IMR-90 (cell line): ENCODE measurements around the gene OR5T1. TPM values are rescaled to one million over a fixed set of nuclear protein-coding genes. Genes with fewer than 3 reads are reported as not detected.

Source experiments
- ATAC-seq: fragments of 200-7000 bp; cut with Tn5 transposase; 2 replicates; pipeline ENCODE4 v1.9.1; 2020; ENCODE audit warnings: low read depth, mild to moderate bottlenecking, moderate library complexity
- BruUV-seq: library from RNA; stranded (reverse); fragments of 400-500 nt; replicated peaks from 2 replicates; lab custom pipeline; 2021; lab: Mats Ljungman, UMichigan
- CTCF ChIA-PET: fragments of 300-600 bp; formaldehyde crosslinking; extraction: SDS; loops from one replicate; lab custom pipeline; 2021; ENCODE audit warnings: antibody characterized with exemption; lab: Yijun Ruan, JAX
- POLR2A ChIA-PET: fragments of 300-600 bp; sonication (Branson Sonifier 250); formaldehyde crosslinking; loops from one replicate; lab custom pipeline; 2022; ENCODE audit warnings: antibody characterized with exemption; ENCODE audit not compliant: unreplicated experiment; lab: Charles Lee
- DNase-seq: peaks from one replicate; pipeline ENCODE4 v3.0.0; 2013
- H2AFZ ChIP-seq: replicated peaks from 2 replicates; pipeline ENCODE3; 2013; ENCODE audit warnings: low read length, mild to moderate bottlenecking; ENCODE audit not compliant: poor library complexity
- H2AK5ac ChIP-seq: 2 replicates; pipeline ENCODE4 v1.6.1; 2013; ENCODE audit warnings: low read depth, low read length, inconsistent platforms
- H2AK9ac ChIP-seq: replicated peaks from 2 replicates; pipeline ENCODE3; 2013; ENCODE audit warnings: mild to moderate bottlenecking, low read depth, low read length, moderate library complexity; ENCODE audit not compliant: poor library complexity
- H2BK120ac ChIP-seq: 2 replicates; pipeline ENCODE4 v1.6.1; 2013; ENCODE audit warnings: low read depth, low read length, inconsistent platforms
- H2BK15ac ChIP-seq: 3 replicates; pipeline ENCODE4 v1.6.1; 2013; ENCODE audit warnings: low read depth, low read length, inconsistent platforms
- H2BK20ac ChIP-seq: 2 replicates; pipeline ENCODE4 v1.6.1; 2013; ENCODE audit warnings: low read depth, mild to moderate bottlenecking, inconsistent platforms, low read length, moderate library complexity
- H2BK5ac ChIP-seq: 2 replicates; pipeline ENCODE4 v1.6.1; 2013; ENCODE audit warnings: mild to moderate bottlenecking, low read depth, low read length, inconsistent platforms; ENCODE audit not compliant: poor library complexity, severe bottlenecking
- H3K14ac ChIP-seq: replicated peaks from 2 replicates; pipeline ENCODE4 v1.6.1; 2013; ENCODE audit warnings: low read depth, low read length, inconsistent platforms
- H3K18ac ChIP-seq: 2 replicates; pipeline ENCODE4 v1.6.1; 2013; ENCODE audit warnings: low read depth, low read length, control low read depth
- H3K23ac ChIP-seq: 2 replicates; pipeline ENCODE4 v1.6.1; 2013; ENCODE audit warnings: low read depth, low read length, inconsistent platforms
- H3K27ac ChIP-seq: 2 replicates; pipeline ENCODE4 v1.5.1; 2013; ENCODE audit warnings: mild to moderate bottlenecking, control low read depth, low read length; ENCODE audit not compliant: insufficient read depth
- H3K27me3 ChIP-seq: 2 replicates; pipeline ENCODE4 v1.6.1; 2013; ENCODE audit warnings: low read length; ENCODE audit not compliant: control insufficient read depth, insufficient read depth
- H3K36me3 ChIP-seq: 2 replicates; pipeline ENCODE4 v1.6.1; 2013; ENCODE audit warnings: low read length, mixed read lengths; ENCODE audit not compliant: control insufficient read depth, insufficient read depth
- H3K4ac ChIP-seq: 2 replicates; pipeline ENCODE4 v1.6.1; 2013; ENCODE audit warnings: low read depth, low read length, inconsistent platforms
- H3K4me1 ChIP-seq: 2 replicates; pipeline ENCODE4 v1.6.1; 2013; ENCODE audit warnings: low read length, mixed read lengths; ENCODE audit not compliant: control insufficient read depth, insufficient read depth
- H3K4me2 ChIP-seq: 2 replicates; pipeline ENCODE4 v1.6.1; 2013; ENCODE audit warnings: low read depth, mild to moderate bottlenecking, control low read depth, low read length, moderate library complexity
- H3K4me3 ChIP-seq: 2 replicates; pipeline ENCODE4 v1.5.1; 2013; ENCODE audit warnings: low read depth, mild to moderate bottlenecking, control low read depth, low read length, moderate library complexity; ENCODE audit not compliant: insufficient read depth
- H3K56ac ChIP-seq: 2 replicates; pipeline ENCODE4 v1.6.1; 2013; ENCODE audit warnings: low read length, inconsistent platforms; ENCODE audit not compliant: insufficient read depth; ENCODE audit errors: extremely low read depth
- H3K79me1 ChIP-seq, 2 experiments: 2 replicates each; pipeline ENCODE4 v1.6.1; 2013; ENCODE audit warnings: low read length in 2 of 2, inconsistent platforms in 1 of 2, low read depth in 1 of 2
- H3K9ac ChIP-seq: 2 replicates; pipeline ENCODE4 v1.6.1; 2013; ENCODE audit warnings: low read depth, low read length, control low read depth
- H3K9me1 ChIP-seq: 2 replicates; pipeline ENCODE4 v1.6.1; 2013; ENCODE audit warnings: low read length, inconsistent platforms; ENCODE audit not compliant: insufficient read depth
- H3K9me3 ChIP-seq: 2 replicates; pipeline ENCODE4 v1.6.1; 2013; ENCODE audit warnings: low read length; ENCODE audit not compliant: control insufficient read depth, insufficient read depth
- H4K20me1 ChIP-seq: 2 replicates; pipeline ENCODE4 v1.6.1; 2013; ENCODE audit warnings: low read length, inconsistent platforms; ENCODE audit not compliant: insufficient read depth
- H4K5ac ChIP-seq: 2 replicates; pipeline ENCODE4 v1.6.1; 2013; ENCODE audit warnings: mild to moderate bottlenecking, low read depth, low read length, control low read depth
- H4K8ac ChIP-seq, 2 experiments: 2 replicates each; pipeline ENCODE4 v1.6.1; 2013; ENCODE audit warnings: low read depth in 2 of 2, low read length in 2 of 2, control low read depth in 1 of 2, inconsistent platforms in 1 of 2
- H4K91ac ChIP-seq: 2 replicates; pipeline ENCODE4 v1.6.1; 2013; ENCODE audit warnings: low read depth, low read length, inconsistent platforms; ENCODE audit not compliant: insufficient read depth
- BHLHE40 ChIP-seq: fragments of 150-350 bp; IDR thresholded peaks from 2 replicates; pipeline ENCODE4 v1.6.1; 2016; ENCODE audit warnings: mild to moderate bottlenecking, low read depth, low read length
- CEBPB ChIP-seq: IDR thresholded peaks from 2 replicates; pipeline ENCODE4 v1.6.1; 2012; ENCODE audit warnings: low read depth, low read length, improper control_type of control experiment
- CHD1 ChIP-seq: IDR thresholded peaks from 2 replicates; pipeline ENCODE4 v1.6.1; 2012; ENCODE audit warnings: low read depth, low read length, improper control_type of control experiment
- ELK1 ChIP-seq: fragments of 150-350 bp; IDR thresholded peaks from 2 replicates; pipeline ENCODE4 v1.6.1; 2016; ENCODE audit warnings: low read depth, mild to moderate bottlenecking, low read length, moderate library complexity, borderline replicate concordance
- FOS ChIP-seq: fragments of 150-350 bp; IDR thresholded peaks from 2 replicates; pipeline ENCODE4 v1.6.1; 2016; ENCODE audit warnings: low read depth, low read length
- MAFK ChIP-seq: IDR thresholded peaks from 2 replicates; pipeline ENCODE4 v1.6.1; 2012; ENCODE audit warnings: low read depth, low read length, improper control_type of control experiment
- MAZ ChIP-seq: IDR thresholded peaks from 2 replicates; pipeline ENCODE4 v1.6.1; 2012; ENCODE audit warnings: low read depth, mild to moderate bottlenecking, low read length, improper control_type of control experiment, moderate library complexity, borderline replicate concordance
- MXI1 ChIP-seq: IDR thresholded peaks from 2 replicates; pipeline ENCODE4 v1.6.1; 2012; ENCODE audit warnings: low read depth, mild to moderate bottlenecking, low read length, moderate library complexity, borderline replicate concordance
- NFE2L2 ChIP-seq: fragments of 150-350 bp; IDR thresholded peaks from 2 replicates; pipeline ENCODE4 v1.6.1; 2016; ENCODE audit warnings: low read depth, mild to moderate bottlenecking, low read length
- POLR2A ChIP-seq: IDR thresholded peaks from 2 replicates; pipeline ENCODE4 v1.6.1; 2012; ENCODE audit warnings: mild to moderate bottlenecking, low read depth, low read length
- RAD21 ChIP-seq: IDR thresholded peaks from 2 replicates; pipeline ENCODE4 v1.6.1; 2012; ENCODE audit warnings: low read length, improper control_type of control experiment
- RCOR1 ChIP-seq: IDR thresholded peaks from 2 replicates; pipeline ENCODE4 v1.6.1; 2012; ENCODE audit warnings: mild to moderate bottlenecking, low read length, improper control_type of control experiment; ENCODE audit not compliant: insufficient replicate concordance
- RFX5 ChIP-seq: IDR thresholded peaks from 2 replicates; pipeline ENCODE4 v1.8.0; 2012; ENCODE audit warnings: low read depth, mild to moderate bottlenecking, low read length, moderate library complexity
- SMC3 ChIP-seq: fragments of 150-350 bp; IDR thresholded peaks from 2 replicates; pipeline ENCODE4 v1.6.1; 2016; ENCODE audit warnings: low read depth, mild to moderate bottlenecking, antibody characterized with exemption, low read length, moderate library complexity
- WGBS, 2 experiments: methylation state at CpG; one replicate each; pipeline versions ENCODE4 v1.1.5 to v1.1.7; 2013; ENCODE audit warnings: missing lambda C conversion rate in 2 of 2; ENCODE audit not compliant: insufficient read length in 1 of 2; ENCODE audit errors: extremely low coverage in 2 of 2; 5-methylcytosine and 5-hydroxymethylcytosine counted together
- dilution Hi-C: fragments of 300-500 bp; cut with HindIII; formaldehyde crosslinking; loops from one replicate; pipeline ENCODE4 v1.14.3; 2018; ENCODE audit warnings: low sequenced_read_pairs; ENCODE audit not compliant: unreplicated experiment
- in situ Hi-C: fragments of 300-500 bp; cut with MboI; formaldehyde crosslinking; loops from 3 replicates; pipeline ENCODE4 v1.14.3; 2019; ENCODE audit warnings: low sequenced_read_pairs, inconsistent platforms, mixed read lengths
- intact Hi-C: fragments of 100-400 bp; cut with micrococcal nuclease; formaldehyde crosslinking; loops from 2 replicates; pipeline ENCODE4 v1.10.0; 2022
- polyA plus RNA-seq, 3 experiments: library from polyadenylated mRNA; depleted of rRNA; stranded (reverse); fragments of >200 nt; gene quantifications; 2 replicates each; pipeline ENCODE4 v1.2.3, GENCODE V29; 2012; ENCODE audit warnings: low replicate concordance in 1 of 3
- total RNA-seq: library from RNA; depleted of rRNA; stranded (reverse); fragments of >200 nt; gene quantifications from 2 replicates; pipeline ENCODE4 v1.2.3, GENCODE V29; 2012
- TF ChIP-seq, protein P1 (sequence below): conservative IDR thresholded peaks from 2 replicates; pipeline ENCODE4 v1.5.1; 2012; ENCODE audit warnings: mild to moderate bottlenecking, low read depth, low read length, improper control_type of control experiment
- TF ChIP-seq, protein P2 (sequence below): fragments of 150-350 bp; IDR thresholded peaks from 2 replicates; pipeline ENCODE4 v1.6.1; 2017; ENCODE audit warnings: mild to moderate bottlenecking, antibody characterized with exemption, low read length, low read depth

The OR5T1 gene
- total and polyA plus RNA-seq, 2 of the 4 experiments (the other 2 are of a cell fraction), result not detected

DNA sequence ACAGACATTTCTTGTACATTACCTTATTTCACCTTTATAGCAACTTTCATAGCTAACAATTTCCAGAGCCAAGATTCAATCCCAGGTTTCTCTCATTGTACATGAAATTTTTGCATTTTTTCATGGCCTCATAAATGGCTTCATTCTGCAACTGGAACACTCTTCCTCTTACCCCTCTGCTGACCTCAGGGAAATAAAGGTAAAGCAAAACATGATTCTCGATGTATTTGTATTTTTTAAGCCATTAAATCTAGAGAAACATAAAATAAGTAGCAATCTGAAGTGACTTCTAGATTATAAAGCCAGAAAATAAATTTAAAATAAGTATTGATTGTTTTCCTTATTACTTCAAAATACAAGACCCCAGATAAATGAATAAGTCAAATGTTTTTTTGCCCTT is 39.8 kb upstream of the OR5T1 start, which contains the start of gene OR5T2:
Gene OR5T2 (minus strand): TSS at position 101 of the 400 bp plus-strand sequence. CDS start 1,193 bp downstream, outside the sequence.
- no peak within 1 kb of the TSS for H3K4ac ChIP-seq
- no peak within 1 kb of the TSS for H3K4me2 ChIP-seq
- H2BK120ac ChIP-seq, result no peak within 1 kb of the TSS
- no peak within 1 kb of the TSS for H2BK20ac ChIP-seq
- no peak within 1 kb of the TSS for H2BK15ac ChIP-seq
- H2AK9ac ChIP-seq, result no peak within 1 kb of the TSS
- H3K56ac ChIP-seq, result no peak within 1 kb of the TSS
- no peaks in the 10 kb centered on the region for H3K27me3 ChIP-seq
- DNase-seq (no peak), ATAC-seq (no peak)
- H3K9me1 ChIP-seq, result no peaks in the 10 kb centered on the region
- no CpG with 5 or more reads among the region's 1 CpG for WGBS, 2 experiments
- no peak within 1 kb of the TSS for H4K91ac ChIP-seq
- H3K14ac ChIP-seq, result no peak within 1 kb of the TSS
- H4K5ac ChIP-seq, result no peak within 1 kb of the TSS
- no peaks in the 10 kb centered on the region for H3K4me1 ChIP-seq
- H2AFZ ChIP-seq, result no peak within 1 kb of the TSS
- ChIA-PET POLR2A (no interaction called here), CTCF (no interaction called here)
- H3K4me3 ChIP-seq, result no peak within 1 kb of the TSS
- H3K9ac ChIP-seq, result no peak within 1 kb of the TSS
- H2AK5ac ChIP-seq, result no peak within 1 kb of the TSS
- no peak within 1 kb of the TSS for H3K23ac ChIP-seq
- TF ChIP-seq ELK1, result no peak
- TF ChIP-seq CHD1, result no peak
- TF ChIP-seq MXI1, result no peak
- no peak for TF ChIP-seq FOS
- no peak for TF ChIP-seq MAFK
- no peak for TF ChIP-seq NFE2L2
- TF ChIP-seq RCOR1, result no peak
- TF ChIP-seq, protein P1, sequence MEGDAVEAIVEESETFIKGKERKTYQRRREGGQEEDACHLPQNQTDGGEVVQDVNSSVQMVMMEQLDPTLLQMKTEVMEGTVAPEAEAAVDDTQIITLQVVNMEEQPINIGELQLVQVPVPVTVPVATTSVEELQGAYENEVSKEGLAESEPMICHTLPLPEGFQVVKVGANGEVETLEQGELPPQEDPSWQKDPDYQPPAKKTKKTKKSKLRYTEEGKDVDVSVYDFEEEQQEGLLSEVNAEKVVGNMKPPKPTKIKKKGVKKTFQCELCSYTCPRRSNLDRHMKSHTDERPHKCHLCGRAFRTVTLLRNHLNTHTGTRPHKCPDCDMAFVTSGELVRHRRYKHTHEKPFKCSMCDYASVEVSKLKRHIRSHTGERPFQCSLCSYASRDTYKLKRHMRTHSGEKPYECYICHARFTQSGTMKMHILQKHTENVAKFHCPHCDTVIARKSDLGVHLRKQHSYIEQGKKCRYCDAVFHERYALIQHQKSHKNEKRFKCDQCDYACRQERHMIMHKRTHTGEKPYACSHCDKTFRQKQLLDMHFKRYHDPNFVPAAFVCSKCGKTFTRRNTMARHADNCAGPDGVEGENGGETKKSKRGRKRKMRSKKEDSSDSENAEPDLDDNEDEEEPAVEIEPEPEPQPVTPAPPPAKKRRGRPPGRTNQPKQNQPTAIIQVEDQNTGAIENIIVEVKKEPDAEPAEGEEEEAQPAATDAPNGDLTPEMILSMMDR, result no peak
- TF ChIP-seq MAZ, result no peak
- TF ChIP-seq POLR2A, result no peak
- TF ChIP-seq, protein P2, sequence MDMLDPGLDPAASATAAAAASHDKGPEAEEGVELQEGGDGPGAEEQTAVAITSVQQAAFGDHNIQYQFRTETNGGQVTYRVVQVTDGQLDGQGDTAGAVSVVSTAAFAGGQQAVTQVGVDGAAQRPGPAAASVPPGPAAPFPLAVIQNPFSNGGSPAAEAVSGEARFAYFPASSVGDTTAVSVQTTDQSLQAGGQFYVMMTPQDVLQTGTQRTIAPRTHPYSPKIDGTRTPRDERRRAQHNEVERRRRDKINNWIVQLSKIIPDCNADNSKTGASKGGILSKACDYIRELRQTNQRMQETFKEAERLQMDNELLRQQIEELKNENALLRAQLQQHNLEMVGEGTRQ, result no peak
- TF ChIP-seq SMC3, result no peak
- TF ChIP-seq CEBPB, result no peak
- TF ChIP-seq RFX5, result no peak
- no peak for TF ChIP-seq RAD21
- no peak for TF ChIP-seq BHLHE40
- intact Hi-C loops, result no loop called here
- dilution Hi-C loops, result no loop called here
- no TSS peak for BruUV-seq
- no peak within 1 kb of the TSS for H3K27ac ChIP-seq
- H3K9me3 ChIP-seq, result 0 out of 2 replicates have a peak, but pooled peaks cover 1% of the 10 kb centered on the region
- H3K79me1 ChIP-seq, result no peaks in the 10 kb centered on the region
- H4K8ac ChIP-seq, result no peak within 1 kb of the TSS
- H3K18ac ChIP-seq, result no peak within 1 kb of the TSS
- in situ Hi-C loops, result no loop called here
- no peaks in the 10 kb centered on the region for H4K20me1 ChIP-seq
- H3K36me3 ChIP-seq, result no peaks in the 10 kb centered on the region
- no peak within 1 kb of the TSS for H2BK5ac ChIP-seq
